WTC11 (cell line): ENCODE measurements around the gene CHID1. TPM values are rescaled to one million over a fixed set of nuclear protein-coding genes. Genes with fewer than 3 reads are reported as not detected.

Experiments
- ATAC-seq: fragments of 200-7000 bp; cut with Tn5 transposase; 2 replicates; pipeline ENCODE4 v1.10.0; 2021; ENCODE audit warnings: mild to moderate bottlenecking, moderate library complexity
- CTCF ChIA-PET: fragments of 300-600 bp; sonication (Branson Sonifier 250); formaldehyde crosslinking; loops from one replicate; lab custom pipeline; 2021; ENCODE audit warnings: antibody characterized with exemption; lab: Charles Lee
- POLR2A ChIA-PET: fragments of 350-600 bp; sonication (Branson Sonifier 250); formaldehyde crosslinking; loops from one replicate; lab custom pipeline; 2021; ENCODE audit warnings: antibody characterized with exemption; lab: Charles Lee
- DNase-seq: peaks from one replicate; pipeline ENCODE4 v3.0.0; 2021; ENCODE audit warnings: low spot score
- H3K27ac Mint-ChIP-seq: 2 replicates; pipeline ENCODE4 v1.8.0; 2021; ENCODE audit warnings: mixed read lengths
- H3K27me3 Mint-ChIP-seq: 2 replicates; pipeline ENCODE4 v1.8.0; 2021; ENCODE audit warnings: low read depth, mild to moderate bottlenecking, moderate library complexity, mixed read lengths
- H3K36me3 Mint-ChIP-seq: 2 replicates; pipeline ENCODE4 v1.8.0; 2021; ENCODE audit warnings: mixed read lengths
- H3K4me1 Mint-ChIP-seq: 2 replicates; pipeline ENCODE4 v1.8.0; 2022; ENCODE audit warnings: mixed read lengths
- H3K4me3 Mint-ChIP-seq: 2 replicates; pipeline ENCODE4 v1.8.0; 2021; ENCODE audit warnings: mild to moderate bottlenecking, moderate library complexity, mixed read lengths
- H3K9me3 Mint-ChIP-seq: 2 replicates; pipeline ENCODE4 v1.8.0; 2021; ENCODE audit warnings: mixed read lengths
- ATF1 ChIP-seq: sonication (generic); formaldehyde crosslinking; IDR thresholded peaks from 2 replicates; pipeline ENCODE4 v1.8.1; 2023; ENCODE audit warnings: mild to moderate bottlenecking, moderate library complexity, missing genetic modification reagents
- E2F4 ChIP-seq: sonication (generic); formaldehyde crosslinking; IDR thresholded peaks from 2 replicates; pipeline ENCODE4 v1.8.1; 2022; ENCODE audit warnings: low read depth, mild to moderate bottlenecking, moderate library complexity, missing genetic modification reagents, borderline replicate concordance
- ELF4 ChIP-seq: sonication (generic); formaldehyde crosslinking; IDR thresholded peaks from 2 replicates; pipeline ENCODE4 v1.8.1; 2022; ENCODE audit warnings: low read depth, mild to moderate bottlenecking, moderate library complexity, missing genetic modification reagents
- EMX1 ChIP-seq: fragments of 250-450 bp; sonication (Bioruptor Pico); IDR thresholded peaks from 2 replicates; pipeline ENCODE4 v1.8.0; 2021; ENCODE audit warnings: mild to moderate bottlenecking
- FOXP4 ChIP-seq: sonication (generic); formaldehyde crosslinking; IDR thresholded peaks from 2 replicates; pipeline ENCODE4 v1.8.0; 2022; ENCODE audit warnings: mild to moderate bottlenecking, missing genetic modification reagents
- GTF2I ChIP-seq: fragments of 250-450 bp; sonication (Bioruptor Pico); conservative IDR thresholded peaks from 2 replicates; pipeline ENCODE4 v1.4.0; 2021; ENCODE audit warnings: mild to moderate bottlenecking
- HMGA2 ChIP-seq: fragments of 250-450 bp; sonication (Bioruptor Pico); IDR thresholded peaks from 2 replicates; pipeline ENCODE4 v1.4.0; 2021; ENCODE audit warnings: mild to moderate bottlenecking, moderate library complexity
- MLX ChIP-seq: sonication (generic); formaldehyde crosslinking; IDR thresholded peaks from 2 replicates; pipeline ENCODE4 v1.8.1; 2023; ENCODE audit warnings: mild to moderate bottlenecking, missing genetic modification reagents, moderate library complexity
- MXD4 ChIP-seq: fragments of 250-450 bp; sonication (Bioruptor Pico); IDR thresholded peaks from 2 replicates; pipeline ENCODE4 v1.8.0; 2021; ENCODE audit warnings: mild to moderate bottlenecking, moderate library complexity, borderline replicate concordance
- OVOL2 ChIP-seq: fragments of 250-450 bp; sonication (Bioruptor Pico); IDR thresholded peaks from 2 replicates; pipeline ENCODE4 v1.9.0; 2021; ENCODE audit warnings: mild to moderate bottlenecking, borderline replicate concordance
- SMAD4 ChIP-seq: sonication (generic); formaldehyde crosslinking; IDR thresholded peaks from 2 replicates; pipeline ENCODE4 v1.8.0; 2022; ENCODE audit warnings: mild to moderate bottlenecking, missing genetic modification reagents
- SP1 ChIP-seq: sonication (generic); formaldehyde crosslinking; conservative IDR thresholded peaks from 2 replicates; pipeline ENCODE4 v1.8.1; 2022; ENCODE audit warnings: missing genetic modification reagents
- ZNF121 ChIP-seq: sonication (generic); formaldehyde crosslinking; IDR thresholded peaks from 2 replicates; pipeline ENCODE4 v1.8.0; 2023; ENCODE audit warnings: missing genetic modification reagents
- ZNF219 ChIP-seq: sonication (generic); formaldehyde crosslinking; IDR thresholded peaks from 2 replicates; pipeline ENCODE4 v1.8.0; 2023; ENCODE audit warnings: missing genetic modification reagents, mild to moderate bottlenecking, borderline replicate concordance
- ZNF512 ChIP-seq: sonication (generic); formaldehyde crosslinking; IDR thresholded peaks from 2 replicates; pipeline ENCODE4 v1.8.1; 2022; ENCODE audit warnings: missing genetic modification reagents, borderline replicate concordance
- ZNF671 ChIP-seq: fragments of 250-450 bp; sonication (Bioruptor Pico); IDR thresholded peaks from 2 replicates; pipeline ENCODE4 v1.8.0; 2021; ENCODE audit warnings: mild to moderate bottlenecking
- total RNA-seq: library from RNA; stranded (reverse); gene quantifications from 3 replicates; pipeline ENCODE4 v1.2.3, GENCODE V29; 2021
- TF ChIP-seq, protein P1 (sequence below): sonication (generic); formaldehyde crosslinking; IDR thresholded peaks from 2 replicates; pipeline ENCODE4 v1.8.1; 2023; ENCODE audit warnings: mild to moderate bottlenecking, missing genetic modification reagents
- TF ChIP-seq, protein P2 (sequence below): fragments of 250-450 bp; sonication (Bioruptor Pico); IDR thresholded peaks from 2 replicates; pipeline ENCODE4 v1.9.0; 2021; ENCODE audit warnings: mild to moderate bottlenecking
- TF ChIP-seq, protein P3 (sequence below): sonication (generic); formaldehyde crosslinking; IDR thresholded peaks from 2 replicates; pipeline ENCODE4 v1.8.0; 2022; ENCODE audit warnings: mild to moderate bottlenecking, missing genetic modification reagents
- TF ChIP-seq, protein P4 (sequence below): fragments of 250-450 bp; sonication (Bioruptor Pico); IDR thresholded peaks from 2 replicates; pipeline ENCODE4 v1.8.0; 2021; ENCODE audit warnings: mild to moderate bottlenecking
- TF ChIP-seq, protein P5 (sequence below): sonication (generic); formaldehyde crosslinking; IDR thresholded peaks from 2 replicates; pipeline ENCODE4 v1.8.1; 2023; ENCODE audit warnings: mild to moderate bottlenecking, missing genetic modification reagents, moderate library complexity

CHID1 gene
- total RNA-seq, 1 experiment from 2014 or later: 92.8 TPM

GRCh38 chr11:933936-934335 is 23.3 kb upstream of the CHID1 start:
- Mint-ChIP-seq H3K4me3 (peak overlapping the region; percentile 45), H3K27me3 (no peaks in the 10 kb centered on the region), H3K27ac (peak overlapping the region; percentile 93), H3K36me3 (peaks cover 2% of the 10 kb centered on the region; the same call in 1 of the 2 replicates), H3K4me1 (peaks cover 60% of the 10 kb centered on the region), H3K9me3 (no peaks in the 10 kb centered on the region)
- ATAC-seq: no peak
- DNase-seq: no peak
- POLR2A ChIA-PET: interaction anchor here (0.6 kb wide), 1 partner anchor 15 kb away, joined by 3 read pairs; no protein-coding TSS in a partner anchor
- CTCF ChIA-PET: interaction anchor here (1.1 to 2.6 kb wide), 4 partner anchors 9 to 35 kb away, joined by 3 to 9 read pairs (median 6); no protein-coding TSS in a partner anchor
- 0 out of 2 replicates have a peak, but pooled peaks have one; percentile 39 for TF ChIP-seq GTF2I (CRISPR knock-in tag)
- TF ChIP-seq, protein P1, sequence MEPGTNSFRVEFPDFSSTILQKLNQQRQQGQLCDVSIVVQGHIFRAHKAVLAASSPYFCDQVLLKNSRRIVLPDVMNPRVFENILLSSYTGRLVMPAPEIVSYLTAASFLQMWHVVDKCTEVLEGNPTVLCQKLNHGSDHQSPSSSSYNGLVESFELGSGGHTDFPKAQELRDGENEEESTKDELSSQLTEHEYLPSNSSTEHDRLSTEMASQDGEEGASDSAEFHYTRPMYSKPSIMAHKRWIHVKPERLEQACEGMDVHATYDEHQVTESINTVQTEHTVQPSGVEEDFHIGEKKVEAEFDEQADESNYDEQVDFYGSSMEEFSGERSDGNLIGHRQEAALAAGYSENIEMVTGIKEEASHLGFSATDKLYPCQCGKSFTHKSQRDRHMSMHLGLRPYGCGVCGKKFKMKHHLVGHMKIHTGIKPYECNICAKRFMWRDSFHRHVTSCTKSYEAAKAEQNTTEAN (CRISPR knock-in tag): no peak

- ChIA-PET CTCF (interaction anchor here (1.6 to 2.6 kb wide), 3 partner anchors 8 to 13 kb away, joined by 6 to 9 read pairs (median 6); no protein-coding TSS in a partner anchor), POLR2A (no interaction called here)
- DNase-seq: no peak
- ATAC-seq: no peak
- peaks cover 2% of the 10 kb centered on the region; the same call in 1 of the 2 replicates for H3K36me3 Mint-ChIP-seq
- H3K9me3 Mint-ChIP-seq: no peaks in the 10 kb centered on the region
- no peaks in the 10 kb centered on the region for H3K27me3 Mint-ChIP-seq
- peaks cover 59% of the 10 kb centered on the region for H3K4me1 Mint-ChIP-seq
- H3K27ac Mint-ChIP-seq: peak overlapping the region; percentile 93
- TF ChIP-seq SMAD4 (CRISPR knock-in tag) (no peak), ZNF512 (no peak), SP1 (CRISPR knock-in tag) (no peak), MXD4 (CRISPR knock-in tag) (no peak), FOXP4 (no peak), ZNF121 (no peak), HMGA2 (CRISPR knock-in tag) (no peak), ATF1 (CRISPR knock-in tag) (no peak), ELF4 (CRISPR knock-in tag) (no peak), ZNF671 (CRISPR knock-in tag) (no peak), EMX1 (CRISPR knock-in tag) (no peak), ZNF219 (CRISPR knock-in tag) (no peak), MLX (CRISPR knock-in tag) (no peak), OVOL2 (CRISPR knock-in tag) (no peak), E2F4 (CRISPR knock-in tag) (no peak)
- TF ChIP-seq, protein P2, sequence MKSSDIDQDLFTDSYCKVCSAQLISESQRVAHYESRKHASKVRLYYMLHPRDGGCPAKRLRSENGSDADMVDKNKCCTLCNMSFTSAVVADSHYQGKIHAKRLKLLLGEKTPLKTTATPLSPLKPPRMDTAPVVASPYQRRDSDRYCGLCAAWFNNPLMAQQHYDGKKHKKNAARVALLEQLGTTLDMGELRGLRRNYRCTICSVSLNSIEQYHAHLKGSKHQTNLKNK (CRISPR knock-in tag): no peak
- TF ChIP-seq, protein P3, sequence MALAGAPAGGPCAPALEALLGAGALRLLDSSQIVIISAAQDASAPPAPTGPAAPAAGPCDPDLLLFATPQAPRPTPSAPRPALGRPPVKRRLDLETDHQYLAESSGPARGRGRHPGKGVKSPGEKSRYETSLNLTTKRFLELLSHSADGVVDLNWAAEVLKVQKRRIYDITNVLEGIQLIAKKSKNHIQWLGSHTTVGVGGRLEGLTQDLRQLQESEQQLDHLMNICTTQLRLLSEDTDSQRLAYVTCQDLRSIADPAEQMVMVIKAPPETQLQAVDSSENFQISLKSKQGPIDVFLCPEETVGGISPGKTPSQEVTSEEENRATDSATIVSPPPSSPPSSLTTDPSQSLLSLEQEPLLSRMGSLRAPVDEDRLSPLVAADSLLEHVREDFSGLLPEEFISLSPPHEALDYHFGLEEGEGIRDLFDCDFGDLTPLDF: no peak
- TF ChIP-seq, protein P4, sequence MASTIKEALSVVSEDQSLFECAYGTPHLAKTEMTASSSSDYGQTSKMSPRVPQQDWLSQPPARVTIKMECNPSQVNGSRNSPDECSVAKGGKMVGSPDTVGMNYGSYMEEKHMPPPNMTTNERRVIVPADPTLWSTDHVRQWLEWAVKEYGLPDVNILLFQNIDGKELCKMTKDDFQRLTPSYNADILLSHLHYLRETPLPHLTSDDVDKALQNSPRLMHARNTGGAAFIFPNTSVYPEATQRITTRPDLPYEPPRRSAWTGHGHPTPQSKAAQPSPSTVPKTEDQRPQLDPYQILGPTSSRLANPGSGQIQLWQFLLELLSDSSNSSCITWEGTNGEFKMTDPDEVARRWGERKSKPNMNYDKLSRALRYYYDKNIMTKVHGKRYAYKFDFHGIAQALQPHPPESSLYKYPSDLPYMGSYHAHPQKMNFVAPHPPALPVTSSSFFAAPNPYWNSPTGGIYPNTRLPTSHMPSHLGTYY (CRISPR knock-in tag): no peak
- TF ChIP-seq, protein P1 (CRISPR knock-in tag): no peak
- TF ChIP-seq, protein P5, sequence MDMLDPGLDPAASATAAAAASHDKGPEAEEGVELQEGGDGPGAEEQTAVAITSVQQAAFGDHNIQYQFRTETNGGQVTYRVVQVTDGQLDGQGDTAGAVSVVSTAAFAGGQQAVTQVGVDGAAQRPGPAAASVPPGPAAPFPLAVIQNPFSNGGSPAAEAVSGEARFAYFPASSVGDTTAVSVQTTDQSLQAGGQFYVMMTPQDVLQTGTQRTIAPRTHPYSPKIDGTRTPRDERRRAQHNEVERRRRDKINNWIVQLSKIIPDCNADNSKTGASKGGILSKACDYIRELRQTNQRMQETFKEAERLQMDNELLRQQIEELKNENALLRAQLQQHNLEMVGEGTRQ (CRISPR knock-in tag): no peak
- H3K4me3 Mint-ChIP-seq: peak overlapping the region; percentile 45
Observed at GRCh38 chr11:933142-933851, 22.7 kb upstream of the CHID1 start.
